Body of pancreas (tissue), 4 donors: ENCODE results near the gene SNRPA1. TPM values are rescaled to one million over a fixed set of nuclear protein-coding genes. Genes with fewer than 3 reads are reported as not detected.
"Not testable (repeated sequence)": the region's sequence is repeated elsewhere in the genome, so short reads cannot be mapped to it uniquely, and the experiment has no call there.

ENCODE experiments used
- ATAC-seq: fragments of 150-250 bp; one replicate; pipeline ENCODE4 v1.9.1; 2016
- DNase-seq, 4 donors: peaks; one replicate each; pipeline ENCODE4 v3.0.0-alpha.2; 2019
- H3K27ac ChIP-seq, 4 donors: fragments of 200-600 bp; sonication (generic); 1 replicate in 3 of 4; 2 replicates in 1 of 4; pipeline versions ENCODE4 v1.5.1 to v1.6.1; 2016 to 2019; ENCODE audit warnings: mild to moderate bottlenecking in 1 of 4, mixed read lengths in 1 of 4, moderate library complexity in 1 of 4
- H3K27me3 ChIP-seq, 2 donors: fragments of 200-600 bp; sonication (generic); one replicate each; pipeline ENCODE4 v1.6.0; 2016; ENCODE audit warnings: mild to moderate bottlenecking in 1 of 2
- H3K36me3 ChIP-seq, 2 donors: fragments of 200-600 bp; sonication (generic); replicated peaks in 1 of 2; 2 replicates each; pipeline ENCODE4 v1.5.1; 2016; ENCODE audit warnings: low read depth in 2 of 2; ENCODE audit not compliant: insufficient read depth in 1 of 2
- H3K4me1 ChIP-seq: fragments of 200-600 bp; sonication (generic); one replicate; pipeline ENCODE4 v1.6.0; 2016
- H3K4me3 ChIP-seq, 2 donors: fragments of 200-600 bp; sonication (generic); 1 replicate in 1 of 2; 2 replicates in 1 of 2; pipeline ENCODE4 v1.5.1; 2016 to 2019
- H3K9me3 ChIP-seq, 3 donors: fragments of 200-600 bp; sonication (generic); 1 replicate in 2 of 3; 2 replicates in 1 of 3; pipeline ENCODE4 v1.5.1; 2016
- POLR2A ChIP-seq, 3 donors: fragments of 450-650 bp; IDR thresholded peaks; one replicate each; pipeline ENCODE4 v1.6.1; 2016; ENCODE audit warnings: antibody characterized with exemption in 3 of 3, mild to moderate bottlenecking in 2 of 3
- WGBS, 2 donors: methylation state at CpG; one replicate each; pipeline ENCODE4 v1.1.5; 2017; 5-methylcytosine and 5-hydroxymethylcytosine counted together
- intact Hi-C: fragments of 100-400 bp; cut with DNase I; formaldehyde crosslinking; loops from one replicate; pipeline ENCODE4 v1.15.1; 2023
- total RNA-seq, 2 donors: library from RNA; depleted of rRNA; stranded (reverse); fragments of >200 nt; gene quantifications; one replicate each; pipeline ENCODE4 v1.1.0, GENCODE V29; 2016
- TF ChIP-seq, protein P1 (sequence below), 7 experiments: fragments of 450-650 bp in 4 of 7; fragments of 200-600 bp in 3 of 7; sonication (generic) in 3 of 7; IDR thresholded peaks; one replicate each; pipeline ENCODE4 v1.5.1; 2016 to 2019; ENCODE audit warnings: antibody characterized with exemption in 7 of 7

Gene SNRPA1
- total RNA-seq, 2 donors from 2014 or later, result 26.2 to 29.7 TPM

DNA sequence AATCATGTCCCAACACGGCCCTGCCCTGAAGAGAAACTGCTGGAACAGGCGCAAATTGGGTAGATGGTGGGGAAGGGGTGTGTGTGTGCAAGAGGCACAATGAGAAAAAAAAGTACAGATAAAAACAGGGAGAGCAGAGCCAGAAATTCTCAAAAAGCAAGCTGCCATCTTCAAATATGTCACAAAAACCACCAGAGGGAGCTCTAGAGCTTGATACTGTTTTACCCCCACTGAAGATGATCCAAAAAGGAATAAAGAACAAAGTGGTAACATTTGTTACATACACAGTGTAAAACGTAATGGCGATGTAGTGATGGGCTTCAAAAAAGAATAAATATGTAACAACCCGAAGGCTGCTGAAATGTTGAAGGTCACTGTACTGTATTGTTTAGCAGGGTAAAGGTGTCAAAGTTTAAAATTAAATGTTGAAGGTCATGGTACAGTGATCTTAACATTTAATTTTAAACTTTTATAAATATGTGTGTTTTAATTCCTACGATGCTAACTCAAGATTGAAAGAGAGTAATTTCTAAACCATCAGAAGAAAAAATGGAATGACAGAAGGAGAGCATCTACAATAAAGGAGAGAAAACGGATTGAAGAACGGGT, 6.0 kb downstream of the SNRPA1 start:
- ATAC-seq, result no peak
- H3K36me3 ChIP-seq, result peaks cover 8 to 18% of the 10 kb centered on the region in 2 donors
- TF ChIP-seq, protein P1, sequence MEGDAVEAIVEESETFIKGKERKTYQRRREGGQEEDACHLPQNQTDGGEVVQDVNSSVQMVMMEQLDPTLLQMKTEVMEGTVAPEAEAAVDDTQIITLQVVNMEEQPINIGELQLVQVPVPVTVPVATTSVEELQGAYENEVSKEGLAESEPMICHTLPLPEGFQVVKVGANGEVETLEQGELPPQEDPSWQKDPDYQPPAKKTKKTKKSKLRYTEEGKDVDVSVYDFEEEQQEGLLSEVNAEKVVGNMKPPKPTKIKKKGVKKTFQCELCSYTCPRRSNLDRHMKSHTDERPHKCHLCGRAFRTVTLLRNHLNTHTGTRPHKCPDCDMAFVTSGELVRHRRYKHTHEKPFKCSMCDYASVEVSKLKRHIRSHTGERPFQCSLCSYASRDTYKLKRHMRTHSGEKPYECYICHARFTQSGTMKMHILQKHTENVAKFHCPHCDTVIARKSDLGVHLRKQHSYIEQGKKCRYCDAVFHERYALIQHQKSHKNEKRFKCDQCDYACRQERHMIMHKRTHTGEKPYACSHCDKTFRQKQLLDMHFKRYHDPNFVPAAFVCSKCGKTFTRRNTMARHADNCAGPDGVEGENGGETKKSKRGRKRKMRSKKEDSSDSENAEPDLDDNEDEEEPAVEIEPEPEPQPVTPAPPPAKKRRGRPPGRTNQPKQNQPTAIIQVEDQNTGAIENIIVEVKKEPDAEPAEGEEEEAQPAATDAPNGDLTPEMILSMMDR (IDR thresholded peaks at IDR 0.05), result peak; percentile 39 to 62 (median 55)
- TF ChIP-seq POLR2A (IDR thresholded peaks at IDR 0.05), result no peak
- H3K4me1 ChIP-seq, result peaks cover 24% of the 10 kb centered on the region
- H3K27ac ChIP-seq, result peak overlapping the region in 1 of 4 donors; percentile 17
- no peaks in the 10 kb centered on the region for H3K9me3 ChIP-seq
- no peaks in the 10 kb centered on the region for H3K27me3 ChIP-seq
- DNase-seq, result no peak
- H3K4me3 ChIP-seq, result no peak overlapping the region
- intact Hi-C loops, result no loop called here
- 50 to 56% methylated on average over 8 of the region's 8 CpGs for WGBS, 2 donors

DNA sequence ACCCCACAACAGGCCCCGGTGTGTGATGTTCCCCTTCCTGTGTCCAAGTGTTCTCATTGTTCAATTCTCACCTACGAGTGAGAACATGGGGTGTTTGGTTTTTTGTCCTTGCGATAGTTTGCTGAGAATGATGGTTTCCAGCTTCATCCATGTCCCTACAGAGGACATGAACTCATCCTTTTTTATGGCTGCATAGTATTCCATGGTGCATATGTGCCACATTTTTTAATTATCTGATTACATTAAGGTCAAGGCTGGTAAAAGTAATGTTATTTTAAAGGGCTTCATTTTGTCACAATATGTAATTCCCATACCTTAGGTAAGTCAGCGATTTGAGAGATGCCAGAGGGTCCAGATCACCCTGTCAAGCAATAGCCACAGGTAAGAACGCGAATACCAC, 7.7 kb downstream of the SNRPA1 start:
- intact Hi-C loops, H3K27ac ChIP-seq, DNase-seq, ATAC-seq, H3K4me3 ChIP-seq, H3K9me3 ChIP-seq, H3K27me3 ChIP-seq, H3K4me1 ChIP-seq: not testable (repeated sequence)
- 97% methylated on average over 6 of the region's 6 CpGs for whole genome bisulfite sequencing, 2 donors
- peaks cover 8 to 25% of the 10 kb centered on the region in 2 donors for H3K36me3 ChIP-seq

DNA sequence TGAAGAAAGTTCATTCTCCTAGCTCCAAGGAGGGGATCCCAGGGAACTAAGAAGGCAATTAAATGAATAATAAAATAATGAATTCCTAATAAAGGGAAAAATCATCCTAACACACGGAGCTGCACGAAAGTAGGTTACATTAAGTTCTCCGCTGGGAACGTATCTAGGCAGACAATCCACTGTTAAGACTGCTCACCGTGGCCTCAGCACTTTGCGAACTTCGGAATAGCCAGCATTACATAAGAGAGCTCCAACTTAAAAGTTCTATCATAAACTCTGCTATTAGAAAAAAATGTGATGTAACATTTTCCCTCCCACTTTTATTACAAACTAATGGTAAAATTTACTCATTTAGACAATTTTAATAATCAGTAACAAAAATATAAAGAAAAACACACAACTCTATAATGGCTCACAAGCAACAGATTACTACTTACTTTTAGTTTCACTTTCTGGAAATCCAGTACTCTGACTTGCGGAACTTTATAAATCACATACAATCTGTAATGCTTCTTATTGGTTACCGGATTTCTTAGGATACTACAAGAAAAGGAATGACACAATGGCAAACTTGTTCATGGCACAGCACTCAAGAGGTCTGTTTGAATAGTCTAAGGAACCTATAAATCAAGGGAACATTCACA, 8.5 kb downstream of the SNRPA1 start:
- ATAC-seq, result no peak
- DNase-seq, result no peak
- Histone ChIP-seq H3K4me3 (no peak overlapping the region), H3K4me1 (peaks cover 2% of the 10 kb centered on the region), H3K27ac (no peak overlapping the region), H3K36me3 (peaks cover 8 to 31% of the 10 kb centered on the region in 2 donors), H3K9me3 (no peaks in the 10 kb centered on the region), H3K27me3 (no peaks in the 10 kb centered on the region)
- 88 to 92% methylated on average over 9 of the region's 9 CpGs for WGBS, 2 donors
- intact Hi-C loops, result no loop called here
- TF ChIP-seq POLR2A (IDR thresholded peaks at IDR 0.05), result no peak
- TF ChIP-seq, protein P1 (IDR thresholded peaks at IDR 0.05), result no peak

DNA sequence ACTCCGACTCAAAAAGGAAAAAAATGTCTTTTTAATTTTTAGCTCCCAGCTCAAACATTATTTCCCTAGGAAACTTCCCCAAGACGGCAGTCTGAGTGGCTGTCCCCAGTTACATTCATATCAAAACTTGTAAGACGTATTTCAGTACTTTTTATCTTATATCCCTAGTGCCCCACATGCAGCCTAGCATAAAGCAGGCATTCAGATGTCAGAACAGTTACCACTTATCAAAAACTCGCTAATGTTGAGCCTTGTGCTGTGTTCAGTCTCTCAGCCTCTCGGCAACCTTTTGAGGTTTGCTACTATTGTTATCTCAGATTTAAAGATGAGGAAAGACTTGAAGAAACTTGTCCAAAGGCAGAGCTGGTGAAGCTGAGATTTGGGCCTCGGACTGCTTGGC, 11.1 kb downstream of the SNRPA1 start:
- Histone ChIP-seq H3K27me3 (no peaks in the 10 kb centered on the region), H3K36me3 (peaks cover 12 to 38% of the 10 kb centered on the region in 2 donors), H3K27ac (no peak overlapping the region), H3K4me3 (no peak overlapping the region), H3K9me3 (no peaks in the 10 kb centered on the region), H3K4me1 (no peaks in the 10 kb centered on the region)
- WGBS, 2 donors, result 83 to 92% methylated on average over 6 of the region's 6 CpGs
- ATAC-seq, result no peak
- TF ChIP-seq, protein P1 (IDR thresholded peaks at IDR 0.05), result no peak
- no peak for TF ChIP-seq POLR2A (IDR thresholded peaks at IDR 0.05)
- intact Hi-C loops, result no loop called here
- no peak for DNase-seq

DNA sequence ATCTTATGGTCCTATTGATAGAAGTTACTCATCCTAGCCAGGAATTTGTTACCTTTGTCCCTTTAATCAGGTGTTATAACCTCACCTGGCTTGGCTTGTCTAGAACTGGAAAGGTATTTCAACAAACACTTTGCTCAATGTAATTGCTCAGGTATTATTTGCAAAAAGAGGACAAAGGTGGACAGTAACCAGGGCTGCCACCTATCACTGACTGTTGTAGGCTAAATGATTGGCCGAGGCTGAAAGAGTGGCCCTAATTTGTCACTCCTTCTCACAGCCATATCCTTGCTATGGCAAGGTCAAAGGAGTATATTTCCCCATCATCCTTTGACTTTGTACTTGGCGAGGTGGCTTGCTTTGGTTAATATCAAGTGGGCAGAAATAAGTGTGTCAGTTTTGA, 15.0 kb downstream of the SNRPA1 start:
- ATAC-seq, result no peak
- H3K4me1 ChIP-seq, result peaks cover 13% of the 10 kb centered on the region
- TF ChIP-seq, protein P1 (IDR thresholded peaks at IDR 0.05), result no peak
- no peak for TF ChIP-seq POLR2A (IDR thresholded peaks at IDR 0.05)
- 69 to 75% methylated on average over 2 of the region's 2 CpGs for WGBS, 2 donors
- H3K36me3 ChIP-seq, result peaks cover 7 to 28% of the 10 kb centered on the region in 2 donors
- intact Hi-C loops, result no loop called here
- H3K9me3 ChIP-seq, result no peaks in the 10 kb centered on the region
- no peak for DNase-seq
- H3K27me3 ChIP-seq, result no peaks in the 10 kb centered on the region
- no peak overlapping the region for H3K4me3 ChIP-seq
- H3K27ac ChIP-seq, result no peak overlapping the region
